ENCODE measurements around the gene MRPS6. TPM values are rescaled to one million over a fixed set of nuclear protein-coding genes. Genes with fewer than 3 reads are reported as not detected.

Gene MRPS6
- total RNA-seq, 1 donor from 2014 or later = 40.2 TPM

DNA sequence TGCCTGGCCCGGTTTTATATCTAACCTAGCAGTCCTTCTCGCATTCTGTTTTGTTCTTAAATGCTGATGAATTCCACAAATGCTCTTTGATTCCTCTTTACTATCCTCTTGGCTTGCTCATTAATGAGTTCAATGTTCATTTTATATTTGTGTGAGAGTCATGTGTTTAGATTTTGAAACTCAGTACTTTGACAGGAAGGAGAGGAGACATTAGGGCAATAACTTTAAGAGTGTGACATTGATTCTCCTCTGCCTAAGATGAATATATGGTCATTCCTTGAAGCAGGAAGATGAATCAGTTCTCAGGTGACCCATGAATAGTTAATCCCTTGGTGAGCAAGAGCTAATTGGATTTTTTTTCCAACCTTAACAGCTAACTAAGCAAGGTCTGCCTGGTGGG lies 84.1 kb downstream of the MRPS6 start:
- CTCF ChIA-PET = no interaction called here
- Mint-ChIP-seq H3K4me3 (no peak overlapping the region), H3K36me3 (ENCODE audit: low read depth) (peaks cover 12% of the 10 kb centered on the region), H3K27ac (no peak overlapping the region), H3K4me1 (peaks cover 2% of the 10 kb centered on the region), H3K27me3 (no peaks in the 10 kb centered on the region), H3K9me3 (peaks cover 12% of the 10 kb centered on the region)
- ATAC-seq (ENCODE audit: low read depth) (no peak), DNase-seq (no peak)
- TF ChIP-seq, protein P1, sequence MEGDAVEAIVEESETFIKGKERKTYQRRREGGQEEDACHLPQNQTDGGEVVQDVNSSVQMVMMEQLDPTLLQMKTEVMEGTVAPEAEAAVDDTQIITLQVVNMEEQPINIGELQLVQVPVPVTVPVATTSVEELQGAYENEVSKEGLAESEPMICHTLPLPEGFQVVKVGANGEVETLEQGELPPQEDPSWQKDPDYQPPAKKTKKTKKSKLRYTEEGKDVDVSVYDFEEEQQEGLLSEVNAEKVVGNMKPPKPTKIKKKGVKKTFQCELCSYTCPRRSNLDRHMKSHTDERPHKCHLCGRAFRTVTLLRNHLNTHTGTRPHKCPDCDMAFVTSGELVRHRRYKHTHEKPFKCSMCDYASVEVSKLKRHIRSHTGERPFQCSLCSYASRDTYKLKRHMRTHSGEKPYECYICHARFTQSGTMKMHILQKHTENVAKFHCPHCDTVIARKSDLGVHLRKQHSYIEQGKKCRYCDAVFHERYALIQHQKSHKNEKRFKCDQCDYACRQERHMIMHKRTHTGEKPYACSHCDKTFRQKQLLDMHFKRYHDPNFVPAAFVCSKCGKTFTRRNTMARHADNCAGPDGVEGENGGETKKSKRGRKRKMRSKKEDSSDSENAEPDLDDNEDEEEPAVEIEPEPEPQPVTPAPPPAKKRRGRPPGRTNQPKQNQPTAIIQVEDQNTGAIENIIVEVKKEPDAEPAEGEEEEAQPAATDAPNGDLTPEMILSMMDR (IDR thresholded peaks at IDR 0.05) = no peak
- POLR2A ChIA-PET = no interaction called here
- intact Hi-C loops (cut with micrococcal nuclease) = no loop called here

DNA sequence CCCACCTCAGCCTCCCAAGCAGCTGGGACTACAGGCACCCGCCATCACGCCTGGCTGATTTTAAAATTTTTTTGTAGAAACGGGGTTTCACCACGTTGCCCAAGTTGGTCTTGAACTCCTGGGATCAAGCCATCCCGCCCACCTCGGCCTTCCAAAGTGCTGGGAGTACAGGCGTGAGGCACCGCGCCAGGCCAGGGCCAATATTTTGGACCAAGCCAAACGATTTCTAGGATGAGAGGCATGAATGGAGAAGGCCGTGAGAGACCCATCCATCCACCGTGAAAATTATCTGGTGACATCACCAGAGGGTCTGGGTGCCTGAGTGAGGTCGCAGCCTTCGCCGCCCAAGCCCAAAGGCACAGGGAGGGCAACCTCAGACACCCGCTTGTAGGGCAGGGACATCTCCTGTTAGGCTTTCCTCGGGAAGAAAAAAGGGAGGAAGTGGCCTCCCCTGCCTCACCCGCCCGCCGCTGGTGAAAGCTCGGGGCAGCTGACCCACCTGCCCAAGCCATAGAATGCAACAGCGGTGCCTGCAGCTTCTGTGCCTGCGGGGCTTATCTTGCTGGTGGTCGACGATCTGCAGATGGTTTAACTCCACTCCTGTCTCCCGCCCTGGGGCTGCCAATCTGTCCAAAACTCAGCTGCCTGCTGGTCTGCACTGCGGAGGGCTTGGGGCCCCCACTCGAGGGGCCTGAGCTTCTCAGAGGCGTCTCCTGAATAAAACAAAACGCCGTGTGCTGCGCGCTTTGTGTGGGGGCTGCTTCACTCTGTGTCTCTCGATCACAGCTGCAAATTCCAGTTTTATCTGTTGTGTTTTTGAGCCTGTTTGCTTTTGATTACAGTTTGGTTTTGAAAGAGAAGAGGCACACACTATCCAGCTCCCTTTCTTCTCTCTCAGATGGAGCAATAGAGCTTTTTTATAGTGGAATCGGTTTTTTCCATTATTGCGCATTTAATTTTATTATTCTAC lies 85.8 kb downstream of the MRPS6 start:
- TF ChIP-seq, protein P1 (IDR thresholded peaks at IDR 0.05) = no peak
- no peak for ATAC-seq (ENCODE audit: low read depth)
- H3K9me3 Mint-ChIP-seq = peaks cover 15% of the 10 kb centered on the region
- no peak overlapping the region for H3K4me3 Mint-ChIP-seq
- no peak overlapping the region for H3K27ac Mint-ChIP-seq
- no peaks in the 10 kb centered on the region for H3K27me3 Mint-ChIP-seq
- H3K4me1 Mint-ChIP-seq = no peaks in the 10 kb centered on the region
- ChIA-PET CTCF (no interaction called here), POLR2A (no interaction called here)
- H3K36me3 Mint-ChIP-seq (ENCODE audit: low read depth) = peaks cover 17% of the 10 kb centered on the region
- DNase-seq = no peak
- intact Hi-C loops (cut with micrococcal nuclease) = no loop called here

DNA sequence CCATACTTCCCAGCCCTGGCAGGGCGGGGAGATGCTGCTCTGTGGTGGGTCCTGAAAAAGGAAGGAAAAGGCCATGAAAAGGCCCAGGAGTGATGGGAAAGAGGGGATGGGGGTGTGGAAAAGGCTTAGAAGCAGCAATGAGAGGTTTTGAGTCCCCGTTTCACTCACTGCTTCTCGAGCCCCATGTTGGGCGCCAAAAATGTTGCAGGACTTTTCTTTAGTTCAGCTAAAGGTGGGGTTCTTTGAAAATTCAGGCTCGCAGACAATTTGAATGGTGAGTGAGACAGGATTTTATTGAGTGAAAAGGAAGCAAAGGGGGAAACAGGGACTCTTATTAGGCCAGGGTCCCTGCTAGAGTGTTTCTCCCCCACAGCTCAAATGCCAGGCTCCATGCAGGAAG lies 93.1 kb downstream of the MRPS6 start:
- no peak overlapping the region for H3K4me3 Mint-ChIP-seq
- no peaks in the 10 kb centered on the region for H3K4me1 Mint-ChIP-seq
- TF ChIP-seq, protein P1 (IDR thresholded peaks at IDR 0.05) = no peak
- DNase-seq = no peak
- CTCF ChIA-PET = no interaction called here
- peaks cover 40% of the 10 kb centered on the region for H3K36me3 Mint-ChIP-seq (ENCODE audit: low read depth)
- no peak overlapping the region for H3K27ac Mint-ChIP-seq
- no peak for ATAC-seq (ENCODE audit: low read depth)
- POLR2A ChIA-PET = no interaction called here
- H3K27me3 Mint-ChIP-seq = no peaks in the 10 kb centered on the region
- H3K9me3 Mint-ChIP-seq = peaks cover 39% of the 10 kb centered on the region
- intact Hi-C loops (cut with micrococcal nuclease) = no loop called here

DNA sequence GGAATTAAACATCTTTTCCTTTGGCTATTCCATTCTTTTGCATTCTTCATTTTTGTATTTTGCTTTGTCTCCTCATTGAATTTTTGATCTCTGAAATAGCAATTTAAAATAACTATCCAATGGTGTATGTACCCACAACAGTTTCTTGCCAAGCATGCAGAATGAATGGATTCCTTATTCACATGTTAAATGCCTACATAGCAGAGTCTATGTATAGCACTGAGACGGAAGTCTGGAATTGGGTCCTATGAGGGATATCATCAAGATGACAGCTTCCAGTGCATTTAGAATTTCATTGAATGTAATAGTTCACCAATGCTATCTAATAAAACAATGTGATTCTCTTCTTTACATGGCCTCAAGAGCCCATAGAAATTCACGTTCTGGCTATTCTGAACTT lies 97.5 kb downstream of the MRPS6 start:
- TF ChIP-seq, protein P1 (IDR thresholded peaks at IDR 0.05) = no peak
- ATAC-seq (ENCODE audit: low read depth) = no peak

DNA sequence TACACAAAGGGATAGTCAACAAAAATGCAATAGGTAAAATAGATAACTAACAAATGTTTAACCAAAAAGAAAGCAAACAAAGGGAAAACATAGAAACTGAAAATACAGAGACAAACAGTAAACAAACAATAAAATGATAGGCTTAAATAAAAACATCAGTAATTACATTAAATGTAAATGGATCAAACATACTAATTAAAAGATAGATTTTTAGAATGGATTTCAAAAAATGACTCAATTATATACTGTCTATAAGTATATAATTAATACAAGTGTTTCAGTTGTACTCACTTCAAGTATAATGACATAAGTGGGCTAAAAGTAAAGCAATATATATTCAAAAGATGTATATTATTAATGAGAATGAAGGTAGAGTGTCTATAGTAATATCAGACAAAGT lies 101.1 kb downstream of the MRPS6 start:
- ChIA-PET POLR2A (no interaction called here), CTCF (no interaction called here)
- ATAC-seq (ENCODE audit: low read depth) = no peak
- Mint-ChIP-seq H3K9me3 (peaks cover 32% of the 10 kb centered on the region), H3K4me3 (no peak overlapping the region), H3K36me3 (ENCODE audit: low read depth) (peaks cover 10% of the 10 kb centered on the region), H3K27ac (no peak overlapping the region), H3K4me1 (no peaks in the 10 kb centered on the region), H3K27me3 (no peaks in the 10 kb centered on the region)
- DNase-seq = no peak
- intact Hi-C loops (cut with micrococcal nuclease) = no loop called here
- TF ChIP-seq, protein P1 (IDR thresholded peaks at IDR 0.05) = no peak

More for the DNA sequence above, 97.5 kb downstream of the MRPS6 start:
- no peak overlapping the region for H3K4me3 Mint-ChIP-seq
- H3K9me3 Mint-ChIP-seq = peaks cover 48% of the 10 kb centered on the region
- no peaks in the 10 kb centered on the region for H3K4me1 Mint-ChIP-seq
- no peak for DNase-seq
- ChIA-PET POLR2A (no interaction called here), CTCF (no interaction called here)
- peaks cover 27% of the 10 kb centered on the region for H3K36me3 Mint-ChIP-seq (ENCODE audit: low read depth)
- H3K27me3 Mint-ChIP-seq = no peaks in the 10 kb centered on the region
- no peak overlapping the region for H3K27ac Mint-ChIP-seq
- intact Hi-C loops (cut with micrococcal nuclease) = no loop called here

Measured in activated B cell treated with CpG ODN at 0.5 μM for 24 hours (primary cell).